GM21390 (cell line): Measurements from ENCODE around the gene ZNF235.
"Not testable (repeated sequence)": the region's sequence is repeated elsewhere in the genome, so short reads cannot be mapped to it uniquely, and the experiment has no call there.

Experiments
- ATAC-seq: cut with Tn5 transposase; IDR thresholded peaks from one replicate; pipeline ENCODE4 v1.9.1; 2021; ENCODE audit not compliant: unreplicated experiment

ZNF235 gene

GRCh38 chr19:44258136-44258535, 46.7 kb downstream of the ZNF235 start:
- no peak for ATAC-seq

DNA sequence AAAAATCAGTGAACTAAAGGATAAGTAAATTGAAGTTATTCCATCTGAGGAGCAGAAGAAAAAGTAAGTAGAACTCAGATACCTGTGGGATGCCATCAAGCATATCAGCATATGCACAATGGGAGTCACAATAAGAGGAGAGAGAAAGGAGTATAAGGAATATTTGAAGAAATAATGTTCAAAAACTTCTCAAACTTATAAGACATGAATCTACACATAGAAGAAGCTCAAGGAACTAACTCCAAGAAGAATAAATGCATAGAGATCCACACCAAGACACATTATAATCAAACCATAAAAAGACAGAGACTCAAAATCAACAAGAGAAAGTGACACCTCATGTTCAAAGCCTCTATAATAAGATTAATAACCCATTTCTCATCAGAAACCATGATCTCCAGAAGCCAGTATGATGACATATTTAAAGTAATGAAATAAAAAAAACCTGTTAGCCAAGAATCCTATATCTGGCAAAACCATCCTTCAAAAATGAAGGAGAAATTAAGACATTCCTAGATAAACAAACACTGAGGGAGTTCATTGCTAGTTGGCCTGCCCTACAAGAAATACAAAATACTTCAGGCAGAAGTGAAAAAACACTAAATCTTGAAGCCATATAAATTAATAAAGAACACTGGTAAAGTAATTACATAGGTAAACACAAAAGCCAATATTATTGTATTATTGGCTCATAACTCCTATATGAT, 49.0 kb downstream of the ZNF235 start:
- no peak for ATAC-seq

GRCh38 chr19:44254496-44254895, 50.3 kb downstream of the ZNF235 start:
- ATAC-seq, result no peak

DNA sequence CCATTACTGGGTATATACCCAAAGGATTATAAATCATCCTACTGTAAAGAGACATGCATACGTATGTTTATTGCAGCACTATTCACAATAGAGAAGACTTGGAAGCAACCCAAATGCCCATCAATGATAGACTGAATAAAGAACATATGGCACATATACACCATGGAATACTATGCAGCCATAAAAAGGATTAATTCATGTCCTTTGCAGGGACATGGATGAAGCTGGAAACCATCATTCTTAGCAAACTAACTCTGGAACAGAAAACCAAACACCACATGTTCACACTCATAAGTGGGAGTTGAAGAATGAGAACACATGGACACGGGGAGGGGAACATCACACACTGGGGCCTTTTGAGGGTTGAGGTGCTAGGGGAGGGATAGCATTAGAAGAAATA, 51.4 kb downstream of the ZNF235 start:
- not testable (repeated sequence) for ATAC-seq

DNA sequence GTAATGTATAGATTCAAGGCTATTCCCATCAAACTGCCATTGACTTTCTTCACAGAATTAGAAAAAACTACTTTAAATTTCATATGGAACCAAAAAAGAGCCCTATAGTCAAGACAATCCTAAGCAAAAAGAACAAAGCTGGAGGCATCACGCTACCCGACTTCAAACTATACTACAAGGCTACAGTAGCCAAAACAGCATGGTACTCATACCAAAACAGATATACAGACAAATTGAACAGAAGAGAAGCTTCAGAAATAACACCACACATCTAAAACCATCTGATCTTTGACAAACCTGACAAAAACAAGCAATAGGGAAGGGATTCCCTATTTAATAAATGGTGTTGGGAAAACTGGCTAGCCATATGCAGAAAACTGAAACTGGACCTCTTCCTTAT, 52.5 kb downstream of the ZNF235 start:
- not testable (repeated sequence) for ATAC-seq

- no peak for ATAC-seq
These were observed 68.4 kb downstream of the ZNF235 start for GRCh38 chr19:44236384-44236783.
